ENCODE measurements around the gene MMRN2.
A peak's percentile ranks its signal among the peaks of the same experiment; 100 is the strongest.
"Not testable (repeated sequence)": the region's sequence is repeated elsewhere in the genome, so short reads cannot be mapped to it uniquely, and the experiment has no call there.

Gene MMRN2

GRCh38 chr10:86938260-86938659 lies 19.2 kb downstream of the MMRN2 start:
- no peak for DNase-seq

- DNase-seq, result no peak
These were observed 19.8 kb downstream of the MMRN2 start for GRCh38 chr10:86937502-86938154.

GRCh38 chr10:86936661-86937501 lies 20.5 kb downstream of the MMRN2 start:
- DNase-seq, result no peak

GRCh38 chr10:86934162-86934711 lies 23.2 kb downstream of the MMRN2 start:
- not testable (repeated sequence) for DNase-seq

- no peak for DNase-seq
These were observed 24.7 kb downstream of the MMRN2 start for GRCh38 chr10:86932674-86933073.

GRCh38 chr10:86931872-86932271 lies 25.5 kb downstream of the MMRN2 start:
- no peak for DNase-seq

GRCh38 chr10:86929468-86930380 lies 27.7 kb downstream of the MMRN2 start:
- DNase-seq, result no peak

GRCh38 chr10:86922553-86922961 lies 34.9 kb downstream of the MMRN2 start:
- no peak for DNase-seq

GRCh38 chr10:86918022-86918471 lies 39.4 kb downstream of the MMRN2 start:
- DNase-seq, result no peak

- no peak for DNase-seq
These were observed 42.7 kb downstream of the MMRN2 start for GRCh38 chr10:86914734-86915133.

DNA sequence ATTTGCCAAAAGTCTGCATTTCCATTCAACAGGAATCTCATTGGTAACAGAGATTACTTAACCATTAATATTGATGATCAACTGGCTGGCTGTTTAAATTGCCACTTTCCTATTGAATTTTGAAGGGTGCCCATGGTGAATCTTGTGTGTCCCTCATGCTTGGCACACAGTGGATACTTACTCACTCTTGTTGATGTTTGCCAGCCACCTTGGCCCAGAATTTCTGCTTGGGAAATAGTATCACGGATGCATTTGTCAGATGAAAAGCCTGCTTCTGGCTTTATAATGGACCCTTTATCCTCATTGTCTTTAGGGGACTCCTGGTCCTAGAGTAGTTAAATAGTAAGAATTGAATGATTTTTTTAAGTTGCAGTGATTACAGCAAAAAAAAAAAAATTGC lies 52.0 kb downstream of the MMRN2 start:
- DNase-seq, result no peak

DNA sequence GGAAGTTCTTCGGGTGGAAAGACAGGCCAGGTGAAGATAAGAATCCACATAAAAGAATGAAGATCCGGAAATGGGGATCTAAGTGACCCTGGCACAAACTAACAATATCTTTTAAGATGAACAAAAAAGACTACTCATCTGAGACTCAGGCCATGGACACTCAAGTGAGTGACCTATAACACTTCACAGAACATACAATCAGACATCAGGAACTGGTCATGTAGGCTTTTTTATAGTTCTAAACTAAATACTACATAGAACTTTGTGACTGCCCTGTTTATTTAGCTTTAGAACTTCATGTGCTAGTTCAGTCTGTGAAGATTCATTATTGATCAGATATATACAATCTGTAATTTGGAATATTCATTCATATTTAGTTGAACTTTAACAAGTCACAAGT lies 52.8 kb downstream of the MMRN2 start:
- DNase-seq, result no peak

DNA sequence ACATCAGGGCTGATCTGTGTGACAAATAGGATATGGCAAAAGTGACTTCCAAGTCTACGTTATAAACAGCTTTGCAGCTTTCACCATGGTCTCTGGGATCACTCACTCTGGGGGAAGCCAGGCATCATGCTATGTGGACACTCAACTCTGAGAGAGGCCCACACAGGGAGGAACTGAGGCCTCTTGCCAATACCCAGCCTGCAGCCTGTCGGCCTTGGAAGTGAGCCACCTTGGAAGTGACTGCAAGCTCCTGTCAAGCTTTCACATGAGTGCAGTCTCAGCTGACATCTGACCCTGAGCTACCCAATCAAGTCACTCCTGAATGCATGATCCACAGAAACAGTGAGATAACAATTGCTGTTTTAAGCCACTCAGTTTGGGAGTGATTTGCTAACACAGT lies 56.5 kb downstream of the MMRN2 start:
- no peak for DNase-seq

DNA sequence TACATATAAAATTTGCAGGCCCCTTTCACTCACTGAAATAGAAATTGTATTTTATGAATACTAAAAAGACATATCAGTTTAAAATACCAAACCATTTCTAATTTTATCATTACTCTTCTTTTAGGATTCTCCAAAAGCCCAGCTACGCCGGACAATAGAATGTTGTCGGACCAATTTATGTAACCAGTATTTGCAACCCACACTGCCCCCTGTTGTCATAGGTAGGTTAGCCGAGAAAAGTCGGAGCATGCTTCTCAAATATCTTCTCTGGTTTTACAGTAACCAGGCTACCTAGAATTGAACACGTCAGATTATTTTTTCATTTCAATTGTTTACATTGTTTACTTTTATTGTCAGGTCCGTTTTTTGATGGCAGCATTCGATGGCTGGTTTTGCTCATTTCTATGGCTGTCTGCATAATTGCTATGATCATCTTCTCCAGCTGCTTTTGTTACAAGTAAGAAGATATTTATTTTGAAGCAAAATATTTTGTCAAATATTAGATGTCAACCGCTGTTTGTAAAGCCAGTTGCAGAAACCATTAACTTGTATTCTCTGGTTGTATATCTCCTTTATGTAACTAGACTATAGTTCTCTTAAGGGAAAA lies 57.6 kb downstream of the MMRN2 start:
- DNase-seq, result peak; percentile 87

- peak; percentile 61 for DNase-seq
These were observed 58.3 kb downstream of the MMRN2 start for GRCh38 chr10:86899132-86899531.

DNA sequence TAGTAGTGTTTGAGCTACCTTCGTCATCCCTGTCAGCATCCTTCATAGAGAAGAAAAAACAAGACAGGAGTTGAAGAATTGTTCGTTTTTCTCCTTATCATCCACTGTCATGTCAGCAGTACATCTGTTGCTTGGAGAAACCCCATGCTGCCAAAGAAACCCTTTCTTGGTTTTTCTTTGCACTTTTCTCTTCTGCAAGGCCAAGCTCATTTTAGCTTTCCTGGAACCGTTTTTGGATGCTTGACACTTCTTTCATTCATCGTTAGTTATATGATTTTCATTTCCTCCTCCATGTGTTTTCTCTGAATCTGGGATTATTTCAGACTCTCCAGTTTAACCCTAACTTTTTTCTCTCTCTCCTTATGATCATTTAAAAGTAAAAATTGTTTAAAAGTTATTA lies 58.9 kb downstream of the MMRN2 start:
- no peak for DNase-seq

DNA sequence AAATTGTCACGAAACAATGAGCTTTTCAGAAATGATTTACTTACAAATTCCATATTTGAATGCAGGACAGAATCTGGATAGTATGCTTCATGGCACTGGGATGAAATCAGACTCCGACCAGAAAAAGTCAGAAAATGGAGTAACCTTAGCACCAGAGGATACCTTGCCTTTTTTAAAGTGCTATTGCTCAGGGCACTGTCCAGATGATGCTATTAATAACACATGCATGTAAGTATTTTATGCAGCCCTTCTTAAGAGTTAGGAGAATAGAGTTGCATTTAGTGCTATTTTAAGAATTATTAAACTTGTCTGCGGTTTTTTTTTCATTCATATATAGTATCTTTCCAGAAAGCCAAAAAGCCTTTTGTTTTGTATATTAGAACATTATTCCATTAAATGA lies 67.4 kb downstream of the MMRN2 start:
- no peak for DNase-seq

DNA sequence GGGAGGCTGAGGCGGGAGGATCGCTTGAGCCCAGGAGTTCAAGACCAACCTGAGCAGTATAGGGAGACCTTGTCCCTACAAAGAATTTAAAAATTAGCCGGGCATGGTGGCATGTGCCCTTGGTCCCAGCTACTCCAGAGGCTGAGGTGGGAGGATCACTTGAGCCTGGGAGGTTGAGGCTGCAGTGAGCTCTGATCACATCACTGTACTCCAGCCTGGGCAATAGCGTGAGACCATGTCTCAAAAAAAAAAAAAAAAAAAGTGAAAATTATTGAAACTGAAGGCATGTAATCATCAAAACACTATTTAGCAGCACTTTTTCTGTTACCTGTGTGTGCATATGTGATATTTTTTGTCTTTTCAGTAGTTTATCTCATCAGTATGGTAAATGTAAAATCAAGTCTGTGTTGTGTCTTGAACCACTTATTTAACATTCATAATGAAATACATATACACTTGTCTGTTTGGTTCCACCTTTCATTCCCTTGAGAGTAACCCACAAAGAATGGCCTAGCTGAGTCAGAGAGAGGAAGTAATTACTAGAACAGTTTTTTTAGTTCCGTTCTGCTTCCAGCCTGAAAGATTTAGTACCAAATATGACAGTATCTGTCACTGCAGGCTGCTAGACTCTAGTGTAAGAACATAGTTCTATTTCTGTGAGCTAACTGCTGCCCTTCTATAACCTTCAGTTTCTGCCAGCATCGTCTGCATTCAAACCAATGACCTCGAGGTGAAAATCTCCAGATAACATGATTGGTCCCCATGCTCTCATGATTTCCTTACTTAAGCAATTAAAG lies 68.6 kb downstream of the MMRN2 start:
- no peak for DNase-seq
